K562 (cell line): Measurements from ENCODE around the gene CLSTN1. TPM values are rescaled to one million over a fixed set of nuclear protein-coding genes. Genes with fewer than 3 reads are reported as not detected.

Experiments used
- KDM1A ChIP-seq, 2 experiments: fragments of 450-650 bp; IDR thresholded peaks; 2 replicates each; pipeline ENCODE4 v1.6.1; 2016; ENCODE audit warnings: mild to moderate bottlenecking in 2 of 2
- NCOA6 ChIP-seq: fragments of 450-650 bp; IDR thresholded peaks from 2 replicates; pipeline ENCODE4 v1.6.1; 2017; ENCODE audit warnings: mild to moderate bottlenecking
- PTTG1 ChIP-seq: fragments of 450-650 bp; IDR thresholded peaks from 2 replicates; pipeline ENCODE4 v1.6.1; 2016; ENCODE audit warnings: low read depth, mild to moderate bottlenecking, missing genetic modification characterization, missing compliant biosample characterization
- PURB ChIP-seq: sonication (generic); formaldehyde crosslinking; IDR thresholded peaks from 2 replicates; pipeline ENCODE4 v1.9.0; 2021; ENCODE audit warnings: low read depth, mild to moderate bottlenecking, missing genetic modification reagents
- ZKSCAN3 ChIP-seq: fragments of 250-450 bp; sonication (Bioruptor Pico); IDR thresholded peaks from 2 replicates; pipeline ENCODE4 v1.4.0; 2020
- ZNF785 ChIP-seq: fragments of 250-450 bp; sonication (Bioruptor Pico); IDR thresholded peaks from 2 replicates; pipeline ENCODE4 v1.4.0; 2020; ENCODE audit warnings: mild to moderate bottlenecking
- polyA plus RNA-seq, 8 experiments: library from polyadenylated mRNA; depleted of rRNA in 4 of 8; stranded (reverse) in 5 of 8; unstranded in 3 of 8; fragments of >200 nt; fragmentation: Nextera tagmentation in 2 of 8; fragmentation: Illumina TruSeq in 1 of 8; extraction: Ambion mirVana in 2 of 8; extraction: Trizol in 1 of 8; gene quantifications; 2 replicates each; pipeline versions ENCODE4 v1.2.1 to v1.2.3, GENCODE V29; 2011 to 2014; ENCODE audit warnings: inconsistent platforms in 1 of 8, missing spikeins in 1 of 8
- total RNA-seq, 7 experiments: library from RNA; depleted of rRNA in 6 of 7; stranded (reverse); fragments of >200 nt in 6 of 7; fragmentation: Illumina TruSeq in 2 of 7; extraction: Trizol in 2 of 7; gene quantifications; 2 replicates each; pipeline versions ENCODE4 v1.2.1 to v1.2.3, GENCODE V29; 2011 to 2021; ENCODE audit warnings: low replicate concordance in 1 of 7
- TF ChIP-seq, protein P1 (sequence below), 2 experiments: IDR thresholded peaks; 2 replicates each; pipeline ENCODE4 v1.6.1; 2011; ENCODE audit warnings: borderline replicate concordance in 1 of 2, control low read depth in 1 of 2, low read depth in 1 of 2, low read length in 1 of 2, mild to moderate bottlenecking in 1 of 2, mixed read lengths in 1 of 2, moderate library complexity in 1 of 2; ENCODE audit not compliant: insufficient read depth in 1 of 2, insufficient read length in 1 of 2, poor library complexity in 1 of 2, severe bottlenecking in 1 of 2; ENCODE audit errors: extremely low read depth in 1 of 2
- TF ChIP-seq, protein P2 (sequence below): sonication (generic); formaldehyde crosslinking; IDR thresholded peaks from 2 replicates; pipeline ENCODE4 v1.8.0; 2022; ENCODE audit warnings: mild to moderate bottlenecking, missing genetic modification reagents
- TF ChIP-seq, protein P3 (sequence below): sonication (generic); formaldehyde crosslinking; IDR thresholded peaks from 2 replicates; pipeline ENCODE4 v1.4.0; 2020; ENCODE audit warnings: mild to moderate bottlenecking, missing genetic modification reagents
- TF ChIP-seq, protein P4 (sequence below), 3 experiments: fragments of 200-800 bp in 1 of 3; sonication (Bioruptor generic) in 1 of 3; sonication (generic) in 1 of 3; formaldehyde crosslinking in 1 of 3; IDR thresholded peaks; 2 replicates each; pipeline versions ENCODE4 v1.6.1 to v1.8.0; 2016 to 2022; ENCODE audit warnings: mild to moderate bottlenecking in 2 of 3, missing compliant biosample characterization in 2 of 3, missing genetic modification characterization in 2 of 3, missing genetic modification reagents in 1 of 3

CLSTN1 gene
- total and polyA plus RNA-seq, 9 of the 15 experiments (the other 6 are each of a cell fraction or from before 2014, with no cell fraction given), result 1.1 to 32.5 (median 13.3) TPM

DNA sequence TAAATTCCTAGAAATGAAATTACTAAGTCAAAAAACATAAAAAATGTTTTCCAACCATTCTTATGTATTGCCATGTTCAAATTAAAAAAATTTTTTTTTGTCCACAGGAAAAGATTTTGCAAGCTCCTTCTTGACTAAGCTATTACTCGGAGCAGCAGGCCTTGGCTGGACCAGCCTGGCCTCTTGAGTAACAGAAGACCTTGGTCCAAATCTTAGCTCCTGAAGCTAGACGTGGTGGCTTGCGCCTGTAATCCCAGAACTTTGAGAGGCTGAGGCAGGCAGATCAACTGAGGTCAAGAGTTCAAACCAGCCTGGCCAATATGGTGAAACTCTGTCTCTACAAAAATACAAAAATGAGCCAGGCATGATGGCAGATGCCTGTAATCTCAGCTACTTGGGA lies 77.6 kb downstream of the CLSTN1 start (continued):
- TF ChIP-seq, protein P1, sequence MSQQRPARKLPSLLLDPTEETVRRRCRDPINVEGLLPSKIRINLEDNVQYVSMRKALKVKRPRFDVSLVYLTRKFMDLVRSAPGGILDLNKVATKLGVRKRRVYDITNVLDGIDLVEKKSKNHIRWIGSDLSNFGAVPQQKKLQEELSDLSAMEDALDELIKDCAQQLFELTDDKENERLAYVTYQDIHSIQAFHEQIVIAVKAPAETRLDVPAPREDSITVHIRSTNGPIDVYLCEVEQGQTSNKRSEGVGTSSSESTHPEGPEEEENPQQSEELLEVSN (IDR thresholded peaks at IDR 0.05; ENCODE audit: borderline replicate concordance in 1 of 2, extremely low read depth in 1 of 2, insufficient read depth in 1 of 2, insufficient read length in 1 of 2, low read depth in 1 of 2, low read length in 1 of 2, poor library complexity in 1 of 2, severe bottlenecking in 1 of 2), result no peak
- TF ChIP-seq, protein P2, sequence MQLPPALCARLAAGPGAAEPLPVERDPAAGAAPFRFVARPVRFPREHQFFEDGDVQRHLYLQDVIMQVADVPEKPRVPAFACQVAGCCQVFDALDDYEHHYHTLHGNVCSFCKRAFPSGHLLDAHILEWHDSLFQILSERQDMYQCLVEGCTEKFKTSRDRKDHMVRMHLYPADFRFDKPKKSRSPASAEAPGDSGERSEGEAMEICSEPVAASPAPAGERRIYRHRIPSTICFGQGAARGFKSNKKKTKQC (CRISPR knock-in tag), result no peak
- TF ChIP-seq NCOA6 (no peak), KDM1A (IDR thresholded peaks at IDR 0.05) (no peak), PURB (CRISPR knock-in tag) (no peak), ZKSCAN3 (CRISPR knock-in tag) (no peak), ZNF785 (CRISPR knock-in tag) (no peak), PTTG1 (tag) (no peak)
- TF ChIP-seq, protein P3, sequence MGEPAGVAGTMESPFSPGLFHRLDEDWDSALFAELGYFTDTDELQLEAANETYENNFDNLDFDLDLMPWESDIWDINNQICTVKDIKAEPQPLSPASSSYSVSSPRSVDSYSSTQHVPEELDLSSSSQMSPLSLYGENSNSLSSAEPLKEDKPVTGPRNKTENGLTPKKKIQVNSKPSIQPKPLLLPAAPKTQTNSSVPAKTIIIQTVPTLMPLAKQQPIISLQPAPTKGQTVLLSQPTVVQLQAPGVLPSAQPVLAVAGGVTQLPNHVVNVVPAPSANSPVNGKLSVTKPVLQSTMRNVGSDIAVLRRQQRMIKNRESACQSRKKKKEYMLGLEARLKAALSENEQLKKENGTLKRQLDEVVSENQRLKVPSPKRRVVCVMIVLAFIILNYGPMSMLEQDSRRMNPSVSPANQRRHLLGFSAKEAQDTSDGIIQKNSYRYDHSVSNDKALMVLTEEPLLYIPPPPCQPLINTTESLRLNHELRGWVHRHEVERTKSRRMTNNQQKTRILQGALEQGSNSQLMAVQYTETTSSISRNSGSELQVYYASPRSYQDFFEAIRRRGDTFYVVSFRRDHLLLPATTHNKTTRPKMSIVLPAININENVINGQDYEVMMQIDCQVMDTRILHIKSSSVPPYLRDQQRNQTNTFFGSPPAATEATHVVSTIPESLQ (CRISPR knock-in tag), result no peak
- TF ChIP-seq, protein P4, sequence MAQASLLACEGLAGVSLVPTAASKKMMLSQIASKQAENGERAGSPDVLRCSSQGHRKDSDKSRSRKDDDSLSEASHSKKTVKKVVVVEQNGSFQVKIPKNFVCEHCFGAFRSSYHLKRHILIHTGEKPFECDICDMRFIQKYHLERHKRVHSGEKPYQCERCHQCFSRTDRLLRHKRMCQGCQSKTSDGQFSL (CRISPR knock-in tag; IDR thresholded peaks at IDR 0.05), result no peak
- TF ChIP-seq, protein P4 (tag; IDR thresholded peaks at IDR 0.05), result no peak
